Measurements from ENCODE around the gene IFI27L1. TPM values are rescaled to one million over a fixed set of nuclear protein-coding genes. Genes with fewer than 3 reads are reported as not detected.

The IFI27L1 gene
- total RNA-seq, 1 experiment from 2014 or later = 27.6 TPM

DNA sequence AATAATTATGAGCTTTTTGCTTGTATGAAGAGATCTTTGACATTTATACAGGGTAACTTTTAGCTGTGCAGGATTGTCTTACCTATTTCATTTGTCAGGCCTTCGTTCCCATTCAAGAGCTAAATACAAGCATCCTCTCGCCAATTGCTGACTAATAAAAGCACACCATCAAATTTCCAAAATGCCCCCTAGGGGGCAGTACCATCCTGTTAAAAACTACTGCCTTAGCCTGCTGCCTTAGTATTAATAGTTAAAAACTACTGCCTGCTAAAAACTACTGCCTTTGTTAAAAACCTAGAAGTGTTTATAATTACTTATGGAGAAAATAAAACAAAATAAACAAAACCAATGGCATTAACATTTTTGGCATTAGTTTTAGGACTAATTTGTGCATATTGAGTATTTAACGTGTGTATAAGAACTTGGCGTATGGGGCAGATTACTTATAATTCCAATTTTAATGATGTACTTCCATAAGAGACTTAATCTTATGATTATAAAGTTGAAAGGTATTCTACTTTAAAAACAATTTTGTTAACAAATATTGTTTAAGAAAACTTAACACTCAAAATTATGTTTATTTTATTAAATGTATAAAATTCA, 51.3 kb downstream of the IFI27L1 start:
- ChIA-PET CTCF (interaction anchor here (0.6 to 2.5 kb wide), 48 partner anchors 9 to 417 kb away, joined by 3 to 29 read pairs (median 4); partner anchors contain the start of genes DDX24, IFI27, IFI27L1 and OTUB2), POLR2A (interaction anchor here (1.0 kb wide), 1 partner anchor 51 kb away, joined by 4 read pairs; the partner anchor contains the start of genes DDX24 and IFI27L1)
- Mint-ChIP-seq H3K27ac (no peak overlapping the region), H3K4me1 (peaks cover 15% of the 10 kb centered on the region), H3K4me3 (no peak overlapping the region), H3K9me3 (peaks cover 20% of the 10 kb centered on the region), H3K36me3 (peaks cover 13% of the 10 kb centered on the region), H3K27me3 (ENCODE audit: low read depth) (peaks cover 15% of the 10 kb centered on the region)
- no peak; the same call in 1 of the 2 replicates for ATAC-seq
- TF ChIP-seq, protein P1, sequence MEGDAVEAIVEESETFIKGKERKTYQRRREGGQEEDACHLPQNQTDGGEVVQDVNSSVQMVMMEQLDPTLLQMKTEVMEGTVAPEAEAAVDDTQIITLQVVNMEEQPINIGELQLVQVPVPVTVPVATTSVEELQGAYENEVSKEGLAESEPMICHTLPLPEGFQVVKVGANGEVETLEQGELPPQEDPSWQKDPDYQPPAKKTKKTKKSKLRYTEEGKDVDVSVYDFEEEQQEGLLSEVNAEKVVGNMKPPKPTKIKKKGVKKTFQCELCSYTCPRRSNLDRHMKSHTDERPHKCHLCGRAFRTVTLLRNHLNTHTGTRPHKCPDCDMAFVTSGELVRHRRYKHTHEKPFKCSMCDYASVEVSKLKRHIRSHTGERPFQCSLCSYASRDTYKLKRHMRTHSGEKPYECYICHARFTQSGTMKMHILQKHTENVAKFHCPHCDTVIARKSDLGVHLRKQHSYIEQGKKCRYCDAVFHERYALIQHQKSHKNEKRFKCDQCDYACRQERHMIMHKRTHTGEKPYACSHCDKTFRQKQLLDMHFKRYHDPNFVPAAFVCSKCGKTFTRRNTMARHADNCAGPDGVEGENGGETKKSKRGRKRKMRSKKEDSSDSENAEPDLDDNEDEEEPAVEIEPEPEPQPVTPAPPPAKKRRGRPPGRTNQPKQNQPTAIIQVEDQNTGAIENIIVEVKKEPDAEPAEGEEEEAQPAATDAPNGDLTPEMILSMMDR (IDR thresholded peaks at IDR 0.05) = peak; percentile 85
- TF ChIP-seq ZBTB21 (CRISPR knock-in tag; IDR thresholded peaks at IDR 0.05; ENCODE audit: borderline replicate concordance) (no peak), PRRX2 (CRISPR knock-in tag; IDR thresholded peaks at IDR 0.05) (no peak)
- peak; percentile 50 for DNase-seq (ENCODE audit: low spot score)

- TF ChIP-seq OVOL2 (CRISPR knock-in tag; IDR thresholded peaks at IDR 0.05; ENCODE audit: borderline replicate concordance) (no peak), JUN (CRISPR knock-in tag; IDR thresholded peaks at IDR 0.05) (no peak), ZSCAN18 (CRISPR knock-in tag; IDR thresholded peaks at IDR 0.05) (no peak), ATF1 (CRISPR knock-in tag; IDR thresholded peaks at IDR 0.05) (no peak), HMGXB4 (CRISPR knock-in tag; IDR thresholded peaks at IDR 0.05) (no peak), CDX4 (CRISPR knock-in tag; IDR thresholded peaks at IDR 0.05; ENCODE audit: borderline replicate concordance) (no peak)
- TF ChIP-seq, protein P2, sequence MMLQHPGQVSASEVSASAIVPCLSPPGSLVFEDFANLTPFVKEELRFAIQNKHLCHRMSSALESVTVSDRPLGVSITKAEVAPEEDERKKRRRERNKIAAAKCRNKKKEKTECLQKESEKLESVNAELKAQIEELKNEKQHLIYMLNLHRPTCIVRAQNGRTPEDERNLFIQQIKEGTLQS (CRISPR knock-in tag; conservative IDR thresholded peaks at IDR 0.05) = no peak
- Mint-ChIP-seq H3K4me3 (no peak overlapping the region), H3K27ac (no peak overlapping the region), H3K27me3 (ENCODE audit: low read depth) (peaks cover 7% of the 10 kb centered on the region; the same call in 1 of the 2 replicates), H3K4me1 (peaks cover 20% of the 10 kb centered on the region), H3K9me3 (peaks cover 20% of the 10 kb centered on the region), H3K36me3 (peaks cover 13% of the 10 kb centered on the region)
- ChIA-PET POLR2A (no interaction called here), CTCF (no interaction called here)
- DNase-seq (ENCODE audit: low spot score) (no peak), ATAC-seq (no peak)
These were observed 54.4 kb downstream of the IFI27L1 start for GRCh38 chr14:94135476-94135875.

DNA sequence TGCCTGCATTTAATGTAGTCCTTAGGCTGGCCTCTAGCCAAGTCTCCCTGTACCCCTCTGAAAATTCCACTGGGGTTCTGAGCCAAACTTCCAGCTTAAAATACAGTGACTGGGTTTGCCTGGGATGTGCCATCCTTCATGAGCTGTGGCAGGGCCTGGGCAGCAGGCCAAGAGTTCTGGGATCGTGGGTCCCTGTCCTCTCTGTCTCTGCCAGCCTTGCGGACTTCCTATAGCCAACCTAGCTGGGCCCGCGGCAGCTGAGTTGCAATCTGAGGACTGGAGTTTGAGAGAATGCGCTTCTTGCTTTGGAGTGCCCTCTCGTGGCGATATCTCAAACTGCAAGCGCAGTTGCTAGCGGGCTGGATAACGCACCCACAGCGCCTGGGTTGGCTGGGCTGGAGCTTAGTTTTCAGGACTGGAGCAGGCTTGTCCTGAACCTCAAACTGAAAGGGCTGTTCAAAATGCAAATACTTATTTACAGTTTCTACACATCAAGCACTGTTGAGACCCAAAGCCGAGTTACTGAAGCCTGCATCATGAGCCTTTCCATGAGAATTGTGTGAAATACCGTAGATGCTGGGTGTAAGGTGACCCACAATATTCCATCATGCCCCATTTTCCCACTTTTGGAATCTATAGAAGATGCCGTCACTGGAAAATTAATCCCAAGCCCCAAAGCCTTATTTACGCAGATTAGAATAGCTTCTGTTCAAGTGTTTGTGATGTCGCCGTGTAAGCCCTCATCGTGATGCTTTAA, 55.6 kb downstream of the IFI27L1 start:
- peaks cover 7% of the 10 kb centered on the region; the same call in 1 of the 2 replicates for H3K27me3 Mint-ChIP-seq (ENCODE audit: low read depth)
- DNase-seq (ENCODE audit: low spot score) = peak; percentile 93
- H3K4me1 Mint-ChIP-seq = peaks cover 19% of the 10 kb centered on the region
- no peak overlapping the region for H3K27ac Mint-ChIP-seq
- H3K9me3 Mint-ChIP-seq = peaks cover 20% of the 10 kb centered on the region
- ATAC-seq = peak; percentile 87
- POLR2A ChIA-PET = interaction anchor here (0.6 to 1.3 kb wide), 3 partner anchors 38 to 197 kb away, joined by 3 to 5 read pairs (median 3); no protein-coding TSS in a partner anchor
- no peak overlapping the region for H3K4me3 Mint-ChIP-seq
- CTCF ChIA-PET = interaction anchor here (0.5 to 3.7 kb wide), 66 partner anchors 8 to 1025 kb away, joined by 3 to 76 read pairs (median 5); partner anchors contain the start of genes DDX24, IFI27, IFI27L1 and OTUB2
- peaks cover 13% of the 10 kb centered on the region for H3K36me3 Mint-ChIP-seq
- TF ChIP-seq ZNF416 (CRISPR knock-in tag; IDR thresholded peaks at IDR 0.05) (no peak), SP1 (CRISPR knock-in tag; conservative IDR thresholded peaks at IDR 0.05) (no peak), HMGXB4 (CRISPR knock-in tag; IDR thresholded peaks at IDR 0.05) (peak; percentile 45; the same call in 1 of the 2 replicates), ZNF121 (CRISPR knock-in tag; IDR thresholded peaks at IDR 0.05) (peak; percentile 96), PRDM15 (CRISPR knock-in tag; IDR thresholded peaks at IDR 0.05) (peak; percentile 51), IRF2 (CRISPR knock-in tag; IDR thresholded peaks at IDR 0.05; ENCODE audit: borderline replicate concordance, low read depth) (no peak)
- TF ChIP-seq, protein P3, sequence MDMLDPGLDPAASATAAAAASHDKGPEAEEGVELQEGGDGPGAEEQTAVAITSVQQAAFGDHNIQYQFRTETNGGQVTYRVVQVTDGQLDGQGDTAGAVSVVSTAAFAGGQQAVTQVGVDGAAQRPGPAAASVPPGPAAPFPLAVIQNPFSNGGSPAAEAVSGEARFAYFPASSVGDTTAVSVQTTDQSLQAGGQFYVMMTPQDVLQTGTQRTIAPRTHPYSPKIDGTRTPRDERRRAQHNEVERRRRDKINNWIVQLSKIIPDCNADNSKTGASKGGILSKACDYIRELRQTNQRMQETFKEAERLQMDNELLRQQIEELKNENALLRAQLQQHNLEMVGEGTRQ (CRISPR knock-in tag; IDR thresholded peaks at IDR 0.05) = no peak

All from WTC11 (cell line).